ENCODE data around the gene CLASP1.

The CLASP1 gene

GRCh38 chr2:121343191-121343590 lies 306.1 kb downstream of the CLASP1 start:
- no peaks in the 10 kb centered on the region for H3K27me3 ChIP-seq (ENCODE audit: low read depth, low read length)
- H3K79me2 ChIP-seq (ENCODE audit: low read length) = no peaks in the 10 kb centered on the region
- no peak overlapping the region for H3K4me3 ChIP-seq (ENCODE audit: low read length)
- no peaks in the 10 kb centered on the region for H3K4me1 ChIP-seq (ENCODE audit: low read length)
- H3K36me3 ChIP-seq (replicated peaks; ENCODE audit: low read depth, low read length) = peaks cover 23% of the 10 kb centered on the region
- H3K4me2 ChIP-seq (ENCODE audit: low read length) = no peak overlapping the region
- no peak overlapping the region for H3K9ac ChIP-seq (ENCODE audit: low read length)
- TF ChIP-seq EZH2phosphoT487 (IDR thresholded peaks at IDR 0.05; ENCODE audit: low read depth) = no peak
- no peak for TF ChIP-seq CTCF (IDR thresholded peaks at IDR 0.05; ENCODE audit: low read depth, low read length)
- no peak overlapping the region for H3K27ac ChIP-seq (ENCODE audit: low read length)
- no peaks in the 10 kb centered on the region for H4K20me1 ChIP-seq (ENCODE audit: insufficient read depth, low read length)
- no peak overlapping the region for H2AFZ ChIP-seq (ENCODE audit: low read depth, low read length)
- no peaks in the 10 kb centered on the region for H3K9me3 ChIP-seq (ENCODE audit: insufficient read depth, low read length)

GRCh38 chr2:121342751-121343150 lies 306.5 kb downstream of the CLASP1 start:
- Histone ChIP-seq H2AFZ (ENCODE audit: low read depth, low read length) (no peak overlapping the region), H3K36me3 (replicated peaks; ENCODE audit: low read depth, low read length) (peaks cover 23% of the 10 kb centered on the region), H3K27ac (ENCODE audit: low read length) (no peak overlapping the region), H3K9me3 (ENCODE audit: insufficient read depth, low read length) (no peaks in the 10 kb centered on the region), H3K4me3 (ENCODE audit: low read length) (no peak overlapping the region), H3K9ac (ENCODE audit: low read length) (no peak overlapping the region), H4K20me1 (ENCODE audit: insufficient read depth, low read length) (no peaks in the 10 kb centered on the region), H3K4me2 (ENCODE audit: low read length) (no peak overlapping the region), H3K79me2 (ENCODE audit: low read length) (no peaks in the 10 kb centered on the region), H3K4me1 (ENCODE audit: low read length) (no peaks in the 10 kb centered on the region), H3K27me3 (ENCODE audit: low read depth, low read length) (no peaks in the 10 kb centered on the region)
- TF ChIP-seq EZH2phosphoT487 (IDR thresholded peaks at IDR 0.05; ENCODE audit: low read depth) (no peak), CTCF (IDR thresholded peaks at IDR 0.05; ENCODE audit: low read depth, low read length) (no peak)

- Histone ChIP-seq H3K79me2 (ENCODE audit: low read length) (no peaks in the 10 kb centered on the region), H3K4me3 (ENCODE audit: low read length) (no peak overlapping the region), H3K27ac (ENCODE audit: low read length) (no peak overlapping the region), H4K20me1 (ENCODE audit: insufficient read depth, low read length) (no peaks in the 10 kb centered on the region), H3K4me1 (ENCODE audit: low read length) (peaks cover 5% of the 10 kb centered on the region), H2AFZ (ENCODE audit: low read depth, low read length) (no peak overlapping the region), H3K9ac (ENCODE audit: low read length) (no peak overlapping the region), H3K27me3 (ENCODE audit: low read depth, low read length) (no peaks in the 10 kb centered on the region), H3K36me3 (replicated peaks; ENCODE audit: low read depth, low read length) (peaks cover 18% of the 10 kb centered on the region), H3K4me2 (ENCODE audit: low read length) (no peak overlapping the region), H3K9me3 (ENCODE audit: insufficient read depth, low read length) (no peaks in the 10 kb centered on the region)
- TF ChIP-seq CTCF (IDR thresholded peaks at IDR 0.05; ENCODE audit: low read depth, low read length) (no peak), EZH2phosphoT487 (IDR thresholded peaks at IDR 0.05; ENCODE audit: low read depth) (no peak)
Observed at GRCh38 chr2:121340926-121341325, 308.3 kb downstream of the CLASP1 start.

GRCh38 chr2:121338281-121338680 lies 311.0 kb downstream of the CLASP1 start:
- Histone ChIP-seq H3K9me3 (ENCODE audit: insufficient read depth, low read length) (no peaks in the 10 kb centered on the region), H3K4me1 (ENCODE audit: low read length) (peaks cover 26% of the 10 kb centered on the region), H3K36me3 (replicated peaks; ENCODE audit: low read depth, low read length) (peaks cover 14% of the 10 kb centered on the region), H3K27ac (ENCODE audit: low read length) (no peak overlapping the region), H3K79me2 (ENCODE audit: low read length) (no peaks in the 10 kb centered on the region), H4K20me1 (ENCODE audit: insufficient read depth, low read length) (no peaks in the 10 kb centered on the region), H3K4me2 (ENCODE audit: low read length) (no peak overlapping the region), H2AFZ (ENCODE audit: low read depth, low read length) (no peak overlapping the region), H3K9ac (ENCODE audit: low read length) (no peak overlapping the region), H3K4me3 (ENCODE audit: low read length) (no peak overlapping the region), H3K27me3 (ENCODE audit: low read depth, low read length) (no peaks in the 10 kb centered on the region)
- no peak for TF ChIP-seq EZH2phosphoT487 (IDR thresholded peaks at IDR 0.05; ENCODE audit: low read depth)
- TF ChIP-seq CTCF (IDR thresholded peaks at IDR 0.05; ENCODE audit: low read depth, low read length) = no peak
